GM19328 (cell line): Measurements from ENCODE around the gene LPIN3.

Experiments
- ATAC-seq: cut with Tn5 transposase; IDR thresholded peaks from one replicate; pipeline ENCODE4 v1.9.1; 2021; ENCODE audit warnings: mild to moderate bottlenecking, moderate library complexity; ENCODE audit not compliant: unreplicated experiment

The LPIN3 gene

GRCh38 chr20:41318271-41318649, 22.4 kb upstream of the LPIN3 start:
- no peak for ATAC-seq

- ATAC-seq: no peak
Observed at GRCh38 chr20:41320441-41320840, 20.2 kb upstream of the LPIN3 start.

GRCh38 chr20:41320976-41321375, 19.6 kb upstream of the LPIN3 start:
- ATAC-seq: no peak

DNA sequence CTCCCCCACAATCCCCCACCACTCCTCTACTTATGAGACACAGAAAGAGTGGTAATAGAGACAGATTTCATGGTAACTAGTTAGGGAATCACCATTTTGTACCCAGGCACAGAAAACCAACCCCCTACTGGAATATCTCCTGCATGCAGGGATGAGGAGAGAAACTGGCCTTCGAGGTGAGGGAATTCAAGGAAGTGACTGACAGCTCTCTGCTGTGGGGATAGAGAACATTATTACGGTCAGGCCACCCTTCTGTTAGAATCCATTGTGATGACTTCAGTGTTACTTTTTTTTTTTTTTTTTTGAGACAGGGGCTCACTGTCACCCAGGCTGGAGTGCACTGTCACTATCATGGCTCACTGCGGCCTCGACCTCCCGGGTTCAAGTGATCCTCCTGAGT, 13.4 kb upstream of the LPIN3 start:
- ATAC-seq: no peak

DNA sequence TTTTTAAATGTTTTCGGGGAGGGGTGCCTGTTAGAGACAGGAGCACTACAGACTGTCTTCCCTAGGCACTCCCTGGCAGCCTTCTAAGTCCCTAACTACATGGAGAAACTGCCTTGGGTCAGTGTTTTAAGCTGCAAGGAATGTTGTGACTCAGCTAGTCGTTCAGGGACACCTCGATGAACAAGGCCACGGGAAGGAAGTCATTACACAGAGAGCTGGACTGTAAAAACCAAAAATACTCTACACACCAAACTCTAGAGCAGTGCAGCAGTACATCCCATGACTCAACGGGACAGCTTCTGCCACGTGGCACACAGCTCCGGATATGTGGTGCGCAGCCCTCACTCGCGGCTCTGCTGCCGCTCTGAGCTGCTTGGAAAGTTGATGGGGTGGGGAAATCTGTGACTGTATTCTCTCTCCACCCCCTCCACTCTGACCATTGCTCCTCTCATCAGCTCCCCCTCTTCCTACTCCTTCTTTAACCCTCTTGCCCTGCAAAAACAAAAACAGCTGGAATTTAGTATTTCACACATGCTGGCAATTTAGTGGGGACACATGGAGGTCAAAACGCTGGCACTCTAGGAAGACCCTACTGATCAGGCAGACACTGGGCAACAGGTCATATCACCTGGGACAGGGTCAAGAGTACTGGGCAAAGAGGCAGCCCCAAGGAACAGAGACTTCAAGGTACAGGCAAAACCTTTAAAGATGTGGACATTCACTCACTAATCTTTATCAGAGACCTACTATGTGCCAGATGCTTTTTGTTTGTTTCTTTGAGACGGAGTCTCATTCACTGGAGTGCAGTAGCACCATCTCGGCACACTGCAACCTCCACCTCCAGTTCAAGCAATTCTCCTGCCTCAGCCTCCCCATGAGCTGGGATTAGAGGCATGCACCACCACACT, 10.9 kb upstream of the LPIN3 start:
- ATAC-seq: no peak

DNA sequence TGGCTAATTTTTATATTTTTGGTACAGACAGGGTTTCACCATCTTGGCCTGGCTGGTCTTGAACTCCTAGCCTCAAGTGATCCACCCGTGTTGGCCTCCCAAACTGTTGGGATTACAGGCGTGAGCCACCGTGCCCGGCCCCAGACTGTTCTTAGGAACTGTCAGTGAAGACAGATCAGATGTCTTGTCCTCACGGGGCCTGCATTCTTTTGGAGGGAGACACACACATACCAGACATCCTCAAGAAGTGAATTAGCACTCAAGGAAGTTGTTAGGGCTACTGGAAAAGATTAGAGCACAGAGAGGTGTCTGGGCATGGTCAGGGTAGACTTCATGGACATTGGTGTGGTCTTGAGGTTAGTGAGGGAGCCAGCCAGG, 10.3 kb upstream of the LPIN3 start:
- no peak for ATAC-seq

DNA sequence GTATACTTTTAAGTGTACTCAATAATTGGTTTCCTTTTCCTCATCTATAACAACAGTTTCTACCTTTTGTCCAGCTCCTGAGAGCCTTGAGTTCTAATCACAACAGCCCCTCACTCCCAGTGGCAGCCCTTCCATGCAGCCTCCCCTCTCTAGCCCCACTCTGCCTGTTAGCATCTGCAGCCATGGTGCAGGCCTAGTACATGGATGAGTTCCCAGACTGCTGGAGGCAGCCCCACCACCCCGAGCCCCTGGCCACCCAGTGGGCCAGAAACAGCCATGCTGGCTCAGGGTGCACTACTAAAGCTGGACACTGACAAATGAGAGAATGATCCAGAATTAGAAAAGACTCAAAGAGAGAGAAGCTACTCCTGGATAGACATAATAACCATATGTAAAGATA, 9.7 kb upstream of the LPIN3 start:
- ATAC-seq: no peak

GRCh38 chr20:41331731-41332130, 8.9 kb upstream of the LPIN3 start:
- ATAC-seq: no peak

GRCh38 chr20:41334036-41334435, 6.6 kb upstream of the LPIN3 start:
- no peak for ATAC-seq

GRCh38 chr20:41334443-41335421, 5.9 kb upstream of the LPIN3 start:
- no peak for ATAC-seq

GRCh38 chr20:41335591-41335990, 5.0 kb upstream of the LPIN3 start:
- ATAC-seq: no peak

DNA sequence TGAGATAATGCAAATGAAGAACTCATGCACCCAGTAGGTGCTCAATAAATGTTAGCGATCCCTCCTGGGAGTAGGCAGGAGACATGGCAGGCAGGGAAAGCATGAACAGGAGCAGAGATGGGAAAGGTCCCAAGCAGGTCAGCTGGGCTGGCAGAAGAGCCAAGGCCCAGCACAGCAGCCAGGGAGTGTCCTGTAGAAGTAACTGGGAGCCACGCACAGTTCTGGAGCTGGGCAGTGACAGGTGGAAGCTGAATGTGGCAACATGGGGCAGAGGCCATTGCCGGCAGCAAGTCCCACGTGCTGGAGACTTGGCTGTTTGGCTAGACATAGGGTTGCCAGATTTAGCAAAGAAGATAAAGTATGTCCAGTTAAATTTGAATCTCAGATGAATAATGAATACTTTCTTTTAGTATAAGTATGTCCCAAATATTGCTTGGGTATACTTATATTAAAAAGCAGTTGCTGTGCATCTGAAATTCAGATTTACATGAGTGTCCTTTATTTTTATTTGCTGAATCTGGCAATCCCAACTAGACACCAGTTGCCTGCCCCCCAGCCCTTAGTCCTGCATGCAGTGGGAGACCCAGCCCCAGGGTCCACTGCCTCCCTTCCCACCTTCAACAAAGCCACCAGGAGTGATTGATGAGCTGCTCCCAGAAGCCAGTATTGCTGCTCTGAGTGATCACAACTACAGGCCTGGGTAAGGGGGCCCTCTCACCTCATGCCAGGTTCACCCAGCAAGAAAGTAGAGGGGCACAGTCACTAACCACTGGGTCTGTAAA, 3.7 kb upstream of the LPIN3 start:
- ATAC-seq: no peak

- ATAC-seq: no peak
Observed at GRCh38 chr20:41339957-41340326, 679 bp upstream of the LPIN3 start.

DNA sequence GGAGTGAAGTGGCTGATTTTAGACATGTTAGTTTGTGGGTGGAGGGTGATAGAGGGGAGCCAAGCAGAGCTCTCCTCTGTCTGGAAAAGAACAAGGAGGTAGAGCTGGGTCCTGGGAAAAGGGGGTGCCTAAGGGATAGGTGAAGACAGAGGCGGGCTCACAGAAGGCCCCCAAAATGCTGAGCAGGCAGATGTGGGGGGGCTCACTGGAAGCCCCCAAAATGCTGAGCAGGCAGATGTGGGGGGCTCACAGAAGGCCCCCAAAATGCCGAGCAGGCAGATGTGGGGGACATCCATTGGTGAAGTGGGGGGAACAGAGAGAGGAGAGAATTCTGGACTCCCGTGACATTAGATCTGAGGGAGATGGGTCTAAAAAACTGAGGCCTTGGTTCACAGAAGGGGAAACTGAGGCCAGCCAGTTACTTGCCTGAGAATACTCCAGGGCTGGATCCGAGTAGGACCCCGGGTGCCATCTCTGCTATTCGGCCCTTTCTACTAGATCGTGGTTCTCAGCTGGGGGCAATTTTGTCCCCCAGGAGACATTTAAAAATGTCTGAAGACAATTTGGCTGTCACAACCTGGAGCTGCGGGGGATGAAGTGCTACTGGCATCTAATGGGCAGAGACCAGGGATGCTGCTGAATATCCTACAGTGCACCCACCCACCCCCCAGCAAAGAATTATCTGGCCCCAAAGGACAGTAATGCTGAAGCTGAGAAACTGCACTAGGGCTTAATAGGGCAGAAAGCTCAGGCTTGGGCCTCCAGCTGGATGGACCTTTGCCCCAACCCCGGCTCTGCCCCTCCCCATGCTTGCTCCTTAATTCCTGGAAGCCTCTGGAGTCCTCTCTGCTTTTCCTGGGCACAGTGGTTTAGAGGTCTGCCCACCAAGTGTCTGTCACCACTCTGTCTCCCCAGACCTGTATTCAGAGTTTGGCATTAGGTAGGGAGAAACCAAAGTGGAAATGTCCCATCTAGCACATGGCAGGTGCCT, 2.1 kb downstream of the LPIN3 start:
- ATAC-seq: no peak

- no peak for ATAC-seq
Observed at GRCh38 chr20:41344477-41344876, 3.9 kb downstream of the LPIN3 start.

GRCh38 chr20:41344938-41345728, 4.5 kb downstream of the LPIN3 start:
- no peak for ATAC-seq

DNA sequence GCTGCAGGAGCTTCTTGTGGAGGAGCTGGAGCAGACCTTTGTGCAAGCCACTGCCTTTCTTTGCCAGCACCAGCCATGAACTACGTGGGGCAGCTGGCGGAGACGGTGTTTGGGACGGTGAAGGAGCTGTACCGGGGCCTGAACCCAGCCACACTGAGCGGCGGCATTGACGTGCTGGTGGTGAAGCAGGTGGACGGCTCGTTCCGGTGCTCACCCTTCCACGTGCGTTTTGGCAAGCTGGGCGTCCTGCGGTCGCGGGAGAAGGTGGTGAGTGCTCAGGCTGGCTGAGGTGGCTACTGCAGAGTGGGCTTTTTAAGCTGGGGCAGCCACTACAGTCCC, 5.1 kb downstream of the LPIN3 start:
- ATAC-seq: no peak

- no peak for ATAC-seq
Observed at GRCh38 chr20:41347523-41348429, 7.2 kb downstream of the LPIN3 start.
